ENCODE results near the gene MINDY4. TPM values are rescaled to one million over a fixed set of nuclear protein-coding genes. Genes with fewer than 3 reads are reported as not detected.

The MINDY4 gene
- total and polyA plus RNA-seq, 2 of the 4 experiments (the other 2 are of a cell fraction): 1.8 to 3.6 TPM

DNA sequence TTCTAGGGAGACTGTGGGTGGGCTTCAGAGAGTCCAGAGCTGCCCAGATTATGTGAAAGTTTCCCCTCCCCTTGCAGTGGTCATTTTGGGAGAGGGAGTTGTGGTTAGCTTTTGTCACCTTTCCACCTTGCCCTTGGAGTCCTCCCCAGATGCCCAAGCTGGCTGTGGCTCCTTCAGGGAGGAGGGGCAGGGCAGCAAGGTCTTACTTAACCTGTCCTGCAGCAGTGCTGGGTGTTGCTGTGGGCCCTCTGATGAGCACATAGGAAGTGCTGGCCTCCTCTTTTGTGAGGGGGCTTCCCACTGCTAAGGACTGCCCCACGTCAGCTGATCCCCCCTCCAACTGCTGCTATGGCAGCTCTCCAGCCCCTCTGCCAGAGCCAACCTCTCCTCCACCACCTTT, 122.8 kb downstream of the MINDY4 start:
- H2AFZ ChIP-seq (replicated peaks; ENCODE audit: low read length, poor library complexity): no peak overlapping the region
- H3K14ac ChIP-seq (replicated peaks; ENCODE audit: low read depth, low read length): no peak overlapping the region
- dilution Hi-C loops (cut with HindIII; ENCODE audit: low sequenced_read_pairs, unreplicated experiment): no loop called here
- BruUV-seq (replicated peaks): no TSS peak
- no peak overlapping the region for H3K18ac ChIP-seq (ENCODE audit: low read depth, low read length)
- H4K20me1 ChIP-seq (ENCODE audit: insufficient read depth, low read length): no peaks in the 10 kb centered on the region; the same call in 1 of the 2 replicates
- no CpG with 5 or more reads among the region's 1 CpG for WGBS, 2 experiments (ENCODE audit: extremely low coverage in 2 of 2, insufficient read length in 1 of 2)
- no peaks in the 10 kb centered on the region; the same call in 1 of the 2 replicates for H3K9me3 ChIP-seq (ENCODE audit: control insufficient read depth, insufficient read depth, low read length)
- peaks cover 5% of the 10 kb centered on the region; the same call in 1 of the 2 replicates for H3K9me1 ChIP-seq (ENCODE audit: insufficient read depth, low read length)
- no peak overlapping the region for H4K91ac ChIP-seq (ENCODE audit: insufficient read depth, low read depth, low read length)
- no peaks in the 10 kb centered on the region for H3K79me1 ChIP-seq (ENCODE audit: low read depth in 1 of 2, low read length in 2 of 2)
- intact Hi-C loops (cut with micrococcal nuclease): no loop called here
- H3K4me3 ChIP-seq (ENCODE audit: insufficient read depth, low read depth, low read length): no peak overlapping the region
- peaks cover 12% of the 10 kb centered on the region; the same call in 1 of the 2 replicates for H3K4me1 ChIP-seq (ENCODE audit: control insufficient read depth, insufficient read depth, low read length)
- DNase-seq (no peak), ATAC-seq (ENCODE audit: low read depth) (no peak)
- POLR2A ChIA-PET (ENCODE audit: unreplicated experiment): no interaction called here
- peaks cover 13% of the 10 kb centered on the region for H3K27me3 ChIP-seq (ENCODE audit: control insufficient read depth, insufficient read depth, low read length)
- no peak overlapping the region; the same call in 1 of the 2 replicates for H3K4ac ChIP-seq (ENCODE audit: low read depth, low read length)
- peak overlapping the region; percentile 18; the same call in 1 of the 2 replicates for H3K23ac ChIP-seq (ENCODE audit: low read depth, low read length)
- no peak overlapping the region for H3K27ac ChIP-seq (ENCODE audit: insufficient read depth, low read length)
- H2BK120ac ChIP-seq (ENCODE audit: low read depth, low read length): no peak overlapping the region
- H2BK20ac ChIP-seq (ENCODE audit: low read depth, low read length): no peak overlapping the region
- H3K56ac ChIP-seq (ENCODE audit: extremely low read depth, insufficient read depth, low read length): no peak overlapping the region
- no peak overlapping the region for H4K5ac ChIP-seq (ENCODE audit: low read depth, low read length)
- no peak overlapping the region for H4K8ac ChIP-seq (ENCODE audit: low read depth in 2 of 2, low read length in 2 of 2)
- H2BK5ac ChIP-seq (ENCODE audit: low read depth, low read length, poor library complexity, severe bottlenecking): no peak overlapping the region
- in situ Hi-C loops (cut with MboI; ENCODE audit: low sequenced_read_pairs): no loop called here
- no peaks in the 10 kb centered on the region for H3K36me3 ChIP-seq (ENCODE audit: control insufficient read depth, insufficient read depth, low read length)
- H2AK9ac ChIP-seq (replicated peaks; ENCODE audit: low read depth, low read length, poor library complexity): no peak overlapping the region
- no peak overlapping the region; the same call in 1 of the 2 replicates for H2AK5ac ChIP-seq (ENCODE audit: low read depth, low read length)
- no peak overlapping the region for H2BK15ac ChIP-seq (ENCODE audit: low read depth, low read length)
- CTCF ChIA-PET: no interaction called here
- H3K4me2 ChIP-seq (ENCODE audit: low read depth, low read length): no peak overlapping the region
- no peak overlapping the region for H3K9ac ChIP-seq (ENCODE audit: low read depth, low read length)
- TF ChIP-seq POLR2A (IDR thresholded peaks at IDR 0.05; ENCODE audit: low read depth, low read length) (no peak), MAZ (IDR thresholded peaks at IDR 0.05; ENCODE audit: borderline replicate concordance, low read depth, low read length) (no peak), BHLHE40 (IDR thresholded peaks at IDR 0.05; ENCODE audit: low read depth, low read length) (no peak), MAFK (IDR thresholded peaks at IDR 0.05; ENCODE audit: low read depth, low read length) (no peak), RAD21 (IDR thresholded peaks at IDR 0.05; ENCODE audit: low read length) (no peak), SMC3 (IDR thresholded peaks at IDR 0.05; ENCODE audit: low read depth, low read length) (no peak), NFE2L2 (IDR thresholded peaks at IDR 0.05; ENCODE audit: low read depth, low read length) (no peak), RCOR1 (IDR thresholded peaks at IDR 0.05; ENCODE audit: insufficient replicate concordance, low read length) (no peak), CHD1 (IDR thresholded peaks at IDR 0.05; ENCODE audit: low read depth, low read length) (no peak), MXI1 (IDR thresholded peaks at IDR 0.05; ENCODE audit: borderline replicate concordance, low read depth, low read length) (no peak), RFX5 (IDR thresholded peaks at IDR 0.05; ENCODE audit: low read depth, low read length) (no peak), CEBPB (IDR thresholded peaks at IDR 0.05; ENCODE audit: low read depth, low read length) (no peak), FOS (IDR thresholded peaks at IDR 0.05; ENCODE audit: low read depth, low read length) (no peak)
- TF ChIP-seq, protein P1, sequence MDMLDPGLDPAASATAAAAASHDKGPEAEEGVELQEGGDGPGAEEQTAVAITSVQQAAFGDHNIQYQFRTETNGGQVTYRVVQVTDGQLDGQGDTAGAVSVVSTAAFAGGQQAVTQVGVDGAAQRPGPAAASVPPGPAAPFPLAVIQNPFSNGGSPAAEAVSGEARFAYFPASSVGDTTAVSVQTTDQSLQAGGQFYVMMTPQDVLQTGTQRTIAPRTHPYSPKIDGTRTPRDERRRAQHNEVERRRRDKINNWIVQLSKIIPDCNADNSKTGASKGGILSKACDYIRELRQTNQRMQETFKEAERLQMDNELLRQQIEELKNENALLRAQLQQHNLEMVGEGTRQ (IDR thresholded peaks at IDR 0.05; ENCODE audit: low read depth, low read length): no peak
- TF ChIP-seq, protein P2, sequence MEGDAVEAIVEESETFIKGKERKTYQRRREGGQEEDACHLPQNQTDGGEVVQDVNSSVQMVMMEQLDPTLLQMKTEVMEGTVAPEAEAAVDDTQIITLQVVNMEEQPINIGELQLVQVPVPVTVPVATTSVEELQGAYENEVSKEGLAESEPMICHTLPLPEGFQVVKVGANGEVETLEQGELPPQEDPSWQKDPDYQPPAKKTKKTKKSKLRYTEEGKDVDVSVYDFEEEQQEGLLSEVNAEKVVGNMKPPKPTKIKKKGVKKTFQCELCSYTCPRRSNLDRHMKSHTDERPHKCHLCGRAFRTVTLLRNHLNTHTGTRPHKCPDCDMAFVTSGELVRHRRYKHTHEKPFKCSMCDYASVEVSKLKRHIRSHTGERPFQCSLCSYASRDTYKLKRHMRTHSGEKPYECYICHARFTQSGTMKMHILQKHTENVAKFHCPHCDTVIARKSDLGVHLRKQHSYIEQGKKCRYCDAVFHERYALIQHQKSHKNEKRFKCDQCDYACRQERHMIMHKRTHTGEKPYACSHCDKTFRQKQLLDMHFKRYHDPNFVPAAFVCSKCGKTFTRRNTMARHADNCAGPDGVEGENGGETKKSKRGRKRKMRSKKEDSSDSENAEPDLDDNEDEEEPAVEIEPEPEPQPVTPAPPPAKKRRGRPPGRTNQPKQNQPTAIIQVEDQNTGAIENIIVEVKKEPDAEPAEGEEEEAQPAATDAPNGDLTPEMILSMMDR (conservative IDR thresholded peaks at IDR 0.05; ENCODE audit: low read depth, low read length): no peak
- TF ChIP-seq, protein P3, sequence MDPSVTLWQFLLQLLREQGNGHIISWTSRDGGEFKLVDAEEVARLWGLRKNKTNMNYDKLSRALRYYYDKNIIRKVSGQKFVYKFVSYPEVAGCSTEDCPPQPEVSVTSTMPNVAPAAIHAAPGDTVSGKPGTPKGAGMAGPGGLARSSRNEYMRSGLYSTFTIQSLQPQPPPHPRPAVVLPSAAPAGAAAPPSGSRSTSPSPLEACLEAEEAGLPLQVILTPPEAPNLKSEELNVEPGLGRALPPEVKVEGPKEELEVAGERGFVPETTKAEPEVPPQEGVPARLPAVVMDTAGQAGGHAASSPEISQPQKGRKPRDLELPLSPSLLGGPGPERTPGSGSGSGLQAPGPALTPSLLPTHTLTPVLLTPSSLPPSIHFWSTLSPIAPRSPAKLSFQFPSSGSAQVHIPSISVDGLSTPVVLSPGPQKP (IDR thresholded peaks at IDR 0.05; ENCODE audit: borderline replicate concordance, low read depth, low read length): no peak

All from IMR-90 (cell line).